HL-60 (cell line): ENCODE measurements around the gene CIRBP.

Experiments used
- CTCF ChIP-seq: IDR thresholded peaks from one replicate; pipeline ENCODE4 v1.5.1; 2011; ENCODE audit warnings: low read length, control low read depth, inconsistent platforms; ENCODE audit not compliant: insufficient read depth
- POLR2AphosphoS5 ChIP-seq: IDR thresholded peaks from 2 replicates; pipeline ENCODE4 v1.6.1; 2012; ENCODE audit warnings: low read depth
- SPI1 ChIP-seq: IDR thresholded peaks from 2 replicates; pipeline ENCODE4 v1.6.1; 2012; ENCODE audit warnings: low read depth, mild to moderate bottlenecking, borderline replicate concordance
- TF ChIP-seq, protein P1 (sequence below): IDR thresholded peaks from 2 replicates; pipeline ENCODE4 v1.6.1; 2012; ENCODE audit warnings: low read depth; ENCODE audit not compliant: insufficient replicate concordance

DNA sequence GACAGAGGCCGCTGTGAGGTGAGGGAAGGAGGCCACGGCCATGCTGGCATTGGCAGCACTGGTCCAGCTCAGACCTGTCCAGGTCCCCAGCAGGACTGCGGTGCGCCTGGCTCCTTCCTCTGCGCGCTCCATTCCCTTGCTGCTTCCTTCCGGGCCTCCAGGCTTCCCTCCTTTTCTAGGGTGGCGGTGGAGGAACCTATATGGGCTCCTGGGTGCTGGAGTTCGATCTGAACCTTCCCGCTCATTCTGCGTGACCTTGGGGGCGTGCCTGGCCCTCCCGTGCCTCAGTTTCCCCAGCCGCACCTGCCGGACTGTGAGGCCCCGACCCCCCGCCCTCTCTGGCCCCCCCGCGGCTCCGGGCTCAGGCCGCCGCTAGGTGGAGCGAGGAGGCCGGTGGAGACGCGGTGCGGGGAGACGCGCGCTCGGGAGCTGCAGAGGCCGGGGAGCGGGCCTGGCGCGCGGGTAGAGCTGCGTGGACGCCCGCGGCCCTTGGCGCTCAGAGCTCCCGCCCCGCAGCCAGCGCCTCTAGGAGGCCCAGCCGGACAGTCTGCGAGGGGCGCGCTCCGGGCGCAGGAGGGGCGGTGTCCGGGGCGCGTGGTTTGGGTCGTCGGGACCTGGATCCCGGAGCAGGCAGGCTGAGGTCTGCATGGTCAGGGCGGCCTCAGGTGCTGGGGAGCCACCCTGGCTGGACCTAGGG is 46.5 kb downstream of the CIRBP start:
- TF ChIP-seq CTCF, result no peak
- TF ChIP-seq POLR2AphosphoS5, result no peak
- TF ChIP-seq, protein P1, sequence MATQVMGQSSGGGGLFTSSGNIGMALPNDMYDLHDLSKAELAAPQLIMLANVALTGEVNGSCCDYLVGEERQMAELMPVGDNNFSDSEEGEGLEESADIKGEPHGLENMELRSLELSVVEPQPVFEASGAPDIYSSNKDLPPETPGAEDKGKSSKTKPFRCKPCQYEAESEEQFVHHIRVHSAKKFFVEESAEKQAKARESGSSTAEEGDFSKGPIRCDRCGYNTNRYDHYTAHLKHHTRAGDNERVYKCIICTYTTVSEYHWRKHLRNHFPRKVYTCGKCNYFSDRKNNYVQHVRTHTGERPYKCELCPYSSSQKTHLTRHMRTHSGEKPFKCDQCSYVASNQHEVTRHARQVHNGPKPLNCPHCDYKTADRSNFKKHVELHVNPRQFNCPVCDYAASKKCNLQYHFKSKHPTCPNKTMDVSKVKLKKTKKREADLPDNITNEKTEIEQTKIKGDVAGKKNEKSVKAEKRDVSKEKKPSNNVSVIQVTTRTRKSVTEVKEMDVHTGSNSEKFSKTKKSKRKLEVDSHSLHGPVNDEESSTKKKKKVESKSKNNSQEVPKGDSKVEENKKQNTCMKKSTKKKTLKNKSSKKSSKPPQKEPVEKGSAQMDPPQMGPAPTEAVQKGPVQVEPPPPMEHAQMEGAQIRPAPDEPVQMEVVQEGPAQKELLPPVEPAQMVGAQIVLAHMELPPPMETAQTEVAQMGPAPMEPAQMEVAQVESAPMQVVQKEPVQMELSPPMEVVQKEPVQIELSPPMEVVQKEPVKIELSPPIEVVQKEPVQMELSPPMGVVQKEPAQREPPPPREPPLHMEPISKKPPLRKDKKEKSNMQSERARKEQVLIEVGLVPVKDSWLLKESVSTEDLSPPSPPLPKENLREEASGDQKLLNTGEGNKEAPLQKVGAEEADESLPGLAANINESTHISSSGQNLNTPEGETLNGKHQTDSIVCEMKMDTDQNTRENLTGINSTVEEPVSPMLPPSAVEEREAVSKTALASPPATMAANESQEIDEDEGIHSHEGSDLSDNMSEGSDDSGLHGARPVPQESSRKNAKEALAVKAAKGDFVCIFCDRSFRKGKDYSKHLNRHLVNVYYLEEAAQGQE, result no peak
- TF ChIP-seq SPI1, result no peak
